HG03575 (cell line): ENCODE results near the gene DDIT3.

Experiments
- ATAC-seq: cut with Tn5 transposase; IDR thresholded peaks from one replicate; pipeline ENCODE4 v1.9.1; 2021; ENCODE audit not compliant: unreplicated experiment, insufficient number of reproducible peaks, low FRiP score; ENCODE audit errors: extremely low read depth

DDIT3 gene

DNA sequence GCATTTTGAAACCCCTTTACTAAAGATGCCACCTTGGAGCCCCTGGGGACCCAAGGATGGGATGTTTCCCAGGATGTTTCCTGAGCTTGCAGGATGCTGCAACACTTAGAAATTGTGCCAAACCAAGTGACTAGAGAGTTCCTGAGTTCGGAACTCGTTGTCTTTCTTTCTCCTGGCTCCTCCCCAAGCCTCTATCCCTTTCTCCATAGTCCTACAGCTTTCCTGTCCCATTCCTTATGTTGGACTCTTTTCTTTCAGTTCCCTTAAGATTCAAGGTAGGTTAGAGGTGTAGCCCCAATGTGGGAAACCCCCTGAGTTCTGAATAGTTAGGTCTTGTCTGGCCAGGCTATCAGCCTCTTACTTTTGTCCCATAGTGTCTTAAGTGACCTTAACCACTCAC, 28.2 kb upstream of the DDIT3 start:
- ATAC-seq, result no peak

DNA sequence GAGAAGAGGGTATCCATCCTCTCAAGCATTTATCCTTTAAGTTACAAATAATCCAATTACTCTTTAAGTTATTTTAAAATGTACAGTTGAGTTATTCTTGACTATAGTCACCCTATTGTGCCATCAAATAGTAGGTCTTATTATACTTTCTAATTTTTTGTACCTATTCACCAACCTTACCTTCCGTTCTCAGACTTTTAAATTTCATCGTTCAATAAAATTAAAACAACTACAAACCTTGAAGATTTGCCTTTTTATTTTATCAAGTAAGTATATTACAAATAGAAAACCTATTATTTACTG, 27.6 kb upstream of the DDIT3 start:
- no peak for ATAC-seq

DNA sequence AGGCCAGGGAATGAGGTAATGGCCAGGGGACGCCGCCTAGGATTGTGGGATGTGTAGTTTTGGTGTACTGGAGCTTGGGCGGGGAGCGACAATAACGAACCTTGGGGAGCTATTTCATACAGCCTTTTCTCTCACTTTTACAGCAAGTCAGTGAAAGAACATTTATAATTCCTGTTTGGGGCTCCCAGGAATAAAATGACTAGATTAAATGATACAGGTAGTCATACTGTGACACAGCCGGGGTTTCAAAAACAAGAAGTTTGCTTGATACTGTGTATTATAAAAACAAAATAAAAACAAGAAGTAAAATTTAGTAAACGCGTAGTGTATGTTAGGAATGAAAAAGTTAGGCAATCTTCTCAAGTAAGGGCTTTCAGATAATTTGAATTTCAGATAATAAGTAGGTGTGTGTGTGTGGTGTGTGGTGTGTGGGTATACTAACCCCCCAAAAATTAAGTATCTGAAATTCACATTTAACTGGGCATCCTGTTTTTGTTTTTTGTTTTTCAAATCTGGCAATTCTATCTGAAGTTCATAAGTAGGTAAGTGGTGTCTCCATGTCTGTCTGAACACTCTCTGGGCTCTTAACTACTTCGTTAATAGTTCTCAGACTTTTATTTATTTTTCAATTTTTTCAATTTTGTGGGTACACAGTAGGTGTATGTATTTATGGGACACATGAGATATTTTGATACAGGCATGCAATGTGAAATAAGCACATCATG, 27.1 kb upstream of the DDIT3 start:
- peak; percentile 92 for ATAC-seq

DNA sequence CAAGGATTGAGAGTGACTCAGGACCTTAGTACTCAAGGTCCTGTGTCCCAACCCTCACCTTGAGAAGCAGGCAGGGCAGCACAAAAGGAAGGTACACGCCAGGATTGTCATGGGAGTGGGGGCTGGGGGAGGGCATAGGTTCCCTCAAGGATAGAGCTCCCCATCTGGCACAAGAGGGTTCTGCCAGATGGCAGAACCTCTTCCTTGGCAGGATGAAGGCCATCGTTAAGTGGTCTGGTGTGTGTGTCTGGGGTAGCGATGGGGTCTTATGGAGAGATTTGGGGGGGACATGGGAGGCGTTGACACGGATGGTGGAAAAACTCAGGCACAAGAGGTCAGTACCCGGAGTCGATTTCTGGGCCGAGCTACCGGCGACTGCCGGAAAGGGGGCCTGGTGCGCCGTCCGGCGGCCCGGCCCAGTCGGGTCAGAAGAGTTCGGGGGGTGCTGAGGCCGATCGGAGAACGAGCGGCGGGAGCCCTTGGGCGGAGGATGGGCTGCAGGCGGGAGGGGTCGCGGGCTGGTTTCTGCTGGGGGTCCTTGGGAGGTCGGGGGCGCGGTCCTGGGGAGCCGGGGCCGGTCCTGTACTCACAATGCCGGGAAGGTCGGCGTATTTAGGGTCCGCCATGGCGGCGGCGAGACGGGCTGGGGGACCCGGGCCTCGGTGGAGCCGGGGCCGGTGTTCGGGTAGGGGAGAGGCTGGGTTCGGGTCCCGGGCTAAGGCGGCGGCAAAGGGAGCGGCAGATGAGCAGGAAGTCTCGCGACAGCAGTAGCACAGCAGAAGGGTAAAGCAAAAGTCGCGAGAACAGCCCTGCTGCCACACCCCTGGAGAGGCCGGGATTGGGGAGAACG, 26.3 kb upstream of the DDIT3 start, which contains the start of gene DCTN2:
Gene DCTN2, minus strand, starts transcription at position 755 of the 850 bp plus-strand sequence. Its CDS starts 129 bp downstream, at position 626.
- ATAC-seq, result no peak

DNA sequence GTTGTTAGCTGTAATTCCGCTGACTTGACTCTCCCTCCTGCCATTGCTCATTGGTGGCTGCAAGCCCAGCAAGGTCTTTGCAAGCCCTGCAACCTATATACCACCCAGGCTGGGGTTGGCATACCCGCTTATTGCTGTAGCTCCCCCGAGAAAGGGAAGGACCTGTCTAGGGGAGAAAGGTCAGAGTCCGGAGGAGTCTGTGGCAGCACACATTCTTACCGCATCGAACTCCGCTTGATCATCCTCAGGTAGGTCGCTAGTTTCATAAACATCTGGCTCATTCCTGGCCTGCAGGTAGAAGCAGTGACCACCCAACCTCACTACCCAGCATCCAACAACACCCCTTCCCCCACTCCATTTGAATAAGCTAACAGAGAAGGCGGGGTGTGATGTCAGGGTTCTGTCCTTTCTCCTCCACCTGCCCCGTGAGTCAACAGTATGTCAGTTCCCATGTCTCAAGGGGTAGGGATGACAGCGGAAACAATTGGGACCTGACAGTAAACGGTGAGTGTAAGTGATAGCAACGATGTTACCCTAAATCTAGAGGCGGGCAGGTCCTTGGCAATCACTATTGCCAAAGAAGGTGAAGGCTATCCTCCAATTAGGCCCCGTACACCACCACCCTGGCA, 25.6 kb upstream of the DDIT3 start:
- ATAC-seq, result no peak

DNA sequence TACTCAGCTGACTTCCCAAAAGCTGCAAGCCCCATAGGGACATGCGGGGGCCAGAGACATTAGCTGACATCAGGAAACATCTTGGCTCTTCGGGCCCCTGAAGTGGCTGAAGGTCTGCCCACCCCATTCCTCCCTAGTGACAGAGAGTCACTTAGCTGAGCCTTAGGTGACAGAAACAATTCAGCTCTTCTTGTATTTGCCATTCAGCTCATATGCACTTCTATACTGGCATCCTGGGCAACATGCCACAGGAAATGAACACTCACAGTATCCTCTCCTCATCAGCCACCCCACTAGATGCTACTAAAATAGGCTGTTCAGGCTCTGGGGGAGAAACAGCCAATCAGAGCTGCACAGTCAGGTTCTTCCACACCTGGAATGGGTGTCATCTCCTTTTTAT, 23.3 kb upstream of the DDIT3 start:
- ATAC-seq, result no peak

DNA sequence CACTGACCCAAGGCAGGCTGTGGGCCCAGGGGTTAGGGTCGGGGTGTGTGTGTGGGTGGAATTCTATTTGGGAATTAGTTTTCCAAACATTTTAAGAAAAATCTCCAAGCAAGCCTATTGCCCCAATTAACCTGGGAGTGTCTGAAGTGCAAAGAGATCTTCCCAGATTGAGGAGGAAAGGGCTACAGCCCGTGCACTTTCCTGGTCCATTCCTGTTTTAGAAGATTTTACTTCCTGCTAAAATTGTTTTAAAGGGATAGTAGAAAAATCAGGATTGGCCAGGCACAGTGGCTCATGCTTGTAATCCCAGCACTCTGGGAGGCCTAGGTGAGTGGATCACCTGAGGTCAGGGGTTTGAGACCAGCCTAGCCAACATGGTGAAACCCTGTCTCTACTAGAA, 21.4 kb upstream of the DDIT3 start:
- ATAC-seq, result no peak

DNA sequence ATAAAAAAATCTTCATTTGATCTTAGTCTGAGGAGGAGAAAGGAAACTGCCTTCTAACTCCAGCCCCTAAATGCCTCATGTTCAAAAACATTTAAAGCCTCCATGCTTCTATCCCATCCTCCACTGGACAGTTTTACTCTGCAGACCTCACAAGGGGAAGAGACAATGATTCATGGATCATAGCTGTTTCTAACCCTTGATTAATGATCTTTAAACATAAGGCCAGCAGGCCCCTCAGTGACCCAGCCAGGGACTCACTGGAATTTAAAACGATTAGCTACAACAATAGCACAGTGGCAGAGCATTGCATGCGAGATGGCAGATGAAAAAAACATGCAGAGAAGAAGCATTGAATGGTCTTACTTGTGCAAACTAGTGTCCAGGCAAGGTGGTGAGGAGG, 20.7 kb upstream of the DDIT3 start:
- ATAC-seq, result no peak

DNA sequence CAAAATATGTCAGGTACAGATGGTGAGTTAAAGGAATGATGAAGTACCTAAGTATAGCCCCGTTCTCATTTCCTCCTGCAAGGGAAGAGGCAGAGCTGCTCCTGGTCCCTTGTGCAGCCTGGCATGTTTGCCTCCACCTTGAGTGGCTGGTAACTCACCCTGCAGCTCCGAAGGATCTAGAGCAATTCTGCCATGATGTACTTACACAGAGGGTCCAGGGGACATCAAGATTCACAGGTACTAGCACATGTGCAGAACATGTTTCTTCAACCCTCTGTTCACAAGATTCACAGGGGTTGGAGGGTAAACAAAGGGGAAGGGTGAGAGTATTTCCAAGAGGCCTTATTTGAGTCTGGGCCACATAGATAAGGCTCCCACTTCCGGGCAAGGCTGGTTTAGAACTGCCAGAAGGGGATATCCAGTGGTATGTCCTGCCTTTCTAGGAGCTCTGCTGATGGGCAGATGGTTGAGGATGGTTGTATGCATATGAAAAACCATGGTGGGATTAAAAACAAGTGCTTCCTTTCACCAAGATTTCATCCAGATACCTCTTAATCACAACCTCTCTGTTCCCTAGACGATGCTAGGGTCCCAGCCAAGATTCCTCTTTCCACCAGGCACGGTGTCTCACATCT, 18.9 kb upstream of the DDIT3 start:
- no peak for ATAC-seq

DNA sequence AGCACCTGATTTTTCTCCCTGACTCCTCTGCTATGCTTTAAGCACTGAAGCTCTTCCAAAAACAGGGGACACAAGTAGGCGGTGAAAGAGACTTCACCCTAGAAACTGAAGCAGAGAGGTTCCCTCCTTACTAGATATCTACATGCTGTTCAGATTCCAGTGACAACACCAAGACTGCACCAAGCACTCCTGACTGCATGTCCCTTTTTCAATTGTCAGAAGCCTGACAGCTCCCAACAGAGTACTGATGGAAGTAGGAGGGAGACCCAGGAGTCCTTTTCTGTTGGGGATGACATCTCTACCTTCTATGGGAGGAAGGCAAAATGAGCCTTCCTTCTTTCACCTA, 16.3 kb upstream of the DDIT3 start:
- no peak for ATAC-seq

DNA sequence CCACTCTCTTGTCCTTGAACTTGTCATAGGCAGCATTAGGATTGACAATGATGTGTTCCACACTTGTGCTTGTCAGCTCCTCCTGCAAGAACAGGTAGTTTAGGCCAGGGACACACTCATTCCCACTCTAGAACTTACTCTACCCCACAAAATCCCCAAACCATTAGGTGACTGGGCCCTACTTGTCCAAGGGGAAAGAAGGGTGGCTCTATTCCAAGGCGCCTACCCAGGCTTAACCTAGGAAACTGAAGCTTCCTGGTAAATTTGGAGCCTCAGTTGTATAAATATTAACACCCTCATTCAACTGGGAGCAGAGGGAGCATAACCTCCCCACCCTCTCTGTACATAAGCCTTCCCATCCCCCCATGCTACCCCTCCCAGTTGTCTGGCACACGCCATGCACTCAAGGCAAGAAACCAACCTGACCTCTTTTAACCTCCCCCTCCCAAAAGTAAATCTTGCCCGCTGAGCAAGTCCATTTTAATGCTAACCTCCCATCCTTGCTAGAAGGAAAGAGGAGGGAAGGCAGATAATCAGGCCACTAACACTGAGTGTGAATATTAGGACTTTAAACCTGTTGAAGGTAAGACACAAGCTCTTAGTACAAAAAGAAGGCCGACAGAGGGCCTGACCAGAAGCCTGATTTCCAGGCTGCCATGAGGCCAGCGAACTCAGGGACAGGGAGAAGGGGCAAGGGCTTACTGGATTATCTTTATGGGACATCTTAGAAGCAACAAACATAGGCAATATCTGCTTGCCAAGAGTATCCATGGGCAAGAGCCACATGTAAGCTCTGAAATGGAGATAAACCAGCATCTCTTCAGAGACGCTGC, 15.7 kb upstream of the DDIT3 start:
- no peak for ATAC-seq

DNA sequence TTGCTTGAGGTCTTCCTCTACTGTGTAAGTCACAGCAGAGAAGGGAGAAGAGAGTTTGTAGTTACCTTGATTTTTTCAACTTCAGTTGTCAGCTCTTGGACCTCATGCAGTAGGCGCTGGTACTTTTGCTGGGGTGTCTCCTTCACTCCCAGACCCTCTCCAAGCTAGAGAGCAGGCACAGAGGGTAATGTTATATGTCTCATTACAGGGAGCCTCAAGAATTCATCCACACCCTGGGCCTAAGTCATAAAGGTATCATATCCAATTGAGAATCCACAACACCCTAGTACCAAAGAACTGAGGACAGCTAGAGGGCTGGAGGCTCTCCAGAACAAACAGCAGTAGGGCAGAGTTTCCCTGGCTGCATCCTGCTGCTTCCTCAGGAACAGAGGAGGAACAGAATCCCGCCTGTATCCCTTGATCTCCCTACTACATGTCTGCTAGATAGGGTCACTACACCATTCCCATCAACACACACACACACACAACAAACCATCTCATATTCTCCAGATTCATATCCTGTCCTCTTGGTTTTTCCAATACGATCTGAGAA, 14.8 kb upstream of the DDIT3 start:
- ATAC-seq, result no peak

DNA sequence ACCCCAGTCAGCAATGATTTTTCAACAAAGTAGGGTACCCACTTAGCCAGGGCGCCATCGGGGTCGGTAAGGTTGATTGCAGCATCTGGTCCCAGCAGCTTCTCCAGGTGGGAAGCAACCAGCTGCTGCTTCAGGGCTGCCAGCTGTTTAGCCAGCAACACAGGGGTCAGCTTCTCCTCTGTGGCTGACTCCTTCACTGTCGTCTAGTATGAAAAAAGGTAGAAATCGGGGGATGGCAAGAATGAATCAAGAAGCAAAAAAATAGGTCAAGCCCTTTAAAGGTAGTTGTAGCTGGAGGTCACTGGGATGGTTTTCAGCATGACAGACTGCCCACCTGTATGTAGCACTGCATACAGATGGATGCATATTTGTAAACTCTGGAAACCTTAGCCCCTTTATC, 13.9 kb upstream of the DDIT3 start:
- no peak for ATAC-seq

DNA sequence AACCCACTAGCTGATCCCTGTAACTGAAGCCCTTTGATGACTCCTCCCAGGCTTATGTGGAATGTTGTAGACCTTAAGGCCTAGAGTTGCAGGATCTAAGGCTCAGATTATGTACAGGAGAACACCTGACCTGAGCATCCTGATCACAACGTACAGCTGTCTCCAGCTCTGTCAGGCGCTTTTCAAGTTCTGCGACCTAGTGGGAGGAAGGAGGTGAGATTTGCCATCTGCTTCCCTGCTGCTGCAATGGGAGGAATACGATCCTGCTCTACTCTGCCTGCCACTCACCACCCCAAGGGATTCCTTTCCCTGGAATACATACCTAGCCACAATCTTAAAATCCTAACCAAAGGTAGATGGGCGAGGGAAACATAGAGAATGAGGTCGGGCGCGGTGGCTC, 12.8 kb upstream of the DDIT3 start:
- no peak for ATAC-seq

DNA sequence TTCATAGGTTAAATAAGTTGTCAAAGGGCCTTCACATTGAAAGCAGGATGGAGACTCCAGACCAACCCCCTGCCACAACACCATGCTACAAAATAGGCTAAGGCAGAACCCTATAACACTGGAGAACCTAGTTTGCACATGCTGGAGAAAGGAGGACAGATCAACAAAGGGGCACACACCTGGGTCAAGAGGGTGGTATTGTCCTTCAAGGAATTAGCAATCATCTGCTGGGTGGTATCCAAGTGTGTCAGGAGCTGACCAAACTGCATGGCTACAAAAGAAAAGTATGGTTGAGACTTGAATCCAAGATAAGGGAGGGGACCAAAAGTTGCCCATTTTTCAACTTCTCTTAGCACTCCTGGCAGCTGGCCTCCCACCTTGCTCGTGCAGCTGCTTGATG, 11.5 kb upstream of the DDIT3 start:
- ATAC-seq, result no peak

DNA sequence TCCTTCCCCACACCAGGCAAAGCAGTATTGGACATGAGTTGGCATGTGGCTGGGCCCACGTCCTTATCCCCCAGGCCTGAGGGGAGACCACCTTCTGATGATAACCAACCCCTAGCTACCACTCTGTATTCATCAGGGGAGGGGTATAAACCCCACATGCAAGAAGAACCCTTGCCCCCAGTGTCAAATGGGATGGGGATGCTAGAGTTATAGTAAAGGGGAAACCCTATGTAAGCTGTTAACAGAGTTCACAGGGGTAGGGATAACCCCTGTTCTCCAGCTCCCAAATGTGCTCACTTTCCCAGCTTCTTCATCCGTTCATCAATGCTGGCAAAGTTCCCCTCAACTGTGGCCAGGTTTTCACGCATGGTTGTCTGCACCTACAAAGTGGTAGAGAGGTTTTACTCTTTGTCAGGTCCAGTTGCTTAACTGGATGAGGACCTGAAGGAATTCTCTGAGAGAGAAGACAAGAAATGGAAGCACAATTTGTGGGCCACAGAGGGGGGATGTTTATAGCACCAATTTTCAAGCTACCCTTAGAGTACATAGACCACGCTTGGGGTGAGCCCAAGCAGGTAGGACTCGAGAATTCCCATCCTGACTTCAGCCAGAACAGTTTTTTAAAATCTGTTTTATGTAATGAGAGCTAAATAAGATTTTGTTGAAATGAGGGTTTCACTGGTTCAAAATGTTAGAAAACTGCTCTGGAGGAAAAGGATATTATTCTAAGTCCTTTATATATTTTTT, 10.3 kb upstream of the DDIT3 start:
- ATAC-seq, result no peak

DNA sequence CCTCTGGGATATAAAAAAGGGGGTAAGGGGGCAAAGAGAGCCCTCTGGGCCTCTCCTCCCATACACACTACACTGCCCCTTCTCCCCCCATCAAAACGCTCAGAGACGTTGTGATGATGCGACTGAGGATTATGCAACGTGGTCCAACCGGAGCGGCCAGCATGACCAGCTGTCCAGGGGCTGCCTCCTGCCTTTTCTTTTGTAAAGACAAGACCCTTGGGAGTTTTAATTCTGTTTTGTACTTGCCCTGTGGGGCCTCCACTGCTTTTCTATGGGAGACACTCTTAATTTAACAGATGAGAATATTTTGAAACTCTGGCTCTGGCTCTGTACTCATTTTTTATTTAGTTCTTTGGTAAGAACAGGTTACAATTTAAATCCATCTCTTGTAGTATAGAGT, 9.5 kb upstream of the DDIT3 start:
- ATAC-seq, result no peak
